GM19452 (cell line): Measurements from ENCODE around the gene TMEM132D.

Experiments used
- ATAC-seq: cut with Tn5 transposase; IDR thresholded peaks from one replicate; pipeline ENCODE4 v1.9.1; 2021; ENCODE audit not compliant: unreplicated experiment

The TMEM132D gene

GRCh38 chr12:129372876-129373275 lies 530.9 kb downstream of the TMEM132D start:
- ATAC-seq = no peak

GRCh38 chr12:129372348-129372747 lies 531.5 kb downstream of the TMEM132D start:
- ATAC-seq = no peak

- ATAC-seq = no peak
Observed at GRCh38 chr12:129371268-129371667, 532.6 kb downstream of the TMEM132D start.

GRCh38 chr12:129366656-129367055 lies 537.2 kb downstream of the TMEM132D start:
- no peak for ATAC-seq

GRCh38 chr12:129363041-129363440 lies 540.8 kb downstream of the TMEM132D start:
- ATAC-seq = no peak

- no peak for ATAC-seq
Observed at GRCh38 chr12:129357233-129357632, 546.6 kb downstream of the TMEM132D start.

GRCh38 chr12:129351481-129351880 lies 552.3 kb downstream of the TMEM132D start:
- no peak for ATAC-seq

GRCh38 chr12:129339336-129339735 lies 564.5 kb downstream of the TMEM132D start:
- ATAC-seq = no peak

- ATAC-seq = no peak
Observed at GRCh38 chr12:129337413-129337812, 566.4 kb downstream of the TMEM132D start.

- ATAC-seq = no peak
Observed at GRCh38 chr12:129335773-129336172, 568.1 kb downstream of the TMEM132D start.

GRCh38 chr12:129332286-129332685 lies 571.5 kb downstream of the TMEM132D start:
- no peak for ATAC-seq

GRCh38 chr12:129331356-129332085 lies 572.3 kb downstream of the TMEM132D start:
- no peak for ATAC-seq

GRCh38 chr12:129328235-129328634 lies 575.6 kb downstream of the TMEM132D start:
- ATAC-seq = no peak

GRCh38 chr12:129325566-129325965 lies 578.3 kb downstream of the TMEM132D start:
- ATAC-seq = no peak

- ATAC-seq = no peak
Observed at GRCh38 chr12:129312048-129312447, 591.8 kb downstream of the TMEM132D start.

GRCh38 chr12:129310346-129310745 lies 593.5 kb downstream of the TMEM132D start:
- ATAC-seq = no peak

GRCh38 chr12:129305851-129306250 lies 598.0 kb downstream of the TMEM132D start:
- no peak for ATAC-seq

- ATAC-seq = no peak
Observed at GRCh38 chr12:129304529-129304928, 599.3 kb downstream of the TMEM132D start.

GRCh38 chr12:129300011-129300410 lies 603.8 kb downstream of the TMEM132D start:
- no peak for ATAC-seq

GRCh38 chr12:129298921-129299320 lies 604.9 kb downstream of the TMEM132D start:
- ATAC-seq = no peak

GRCh38 chr12:129296671-129297070 lies 607.2 kb downstream of the TMEM132D start:
- ATAC-seq = no peak

GRCh38 chr12:129294868-129295267 lies 609.0 kb downstream of the TMEM132D start:
- ATAC-seq = no peak

GRCh38 chr12:129279771-129280170 lies 624.1 kb downstream of the TMEM132D start:
- no peak for ATAC-seq
